CD4-positive, alpha-beta T cell (primary cell): ENCODE measurements around the gene SNAP91. TPM values are rescaled to one million over a fixed set of nuclear protein-coding genes. Genes with fewer than 3 reads are reported as not detected.
"Not testable (repeated sequence)": the region's sequence is repeated elsewhere in the genome, so short reads cannot be mapped to it uniquely, and the experiment has no call there.

Source experiments
- ATAC-seq: fragments of 200-7000 bp; cut with Tn5 transposase; one replicate; pipeline ENCODE4 v1.10.0; 2022; ENCODE audit warnings: mild to moderate bottlenecking; ENCODE audit not compliant: poor library complexity
- CTCF ChIA-PET: fragments of 350-600 bp; sonication (Branson Sonifier 250); formaldehyde crosslinking; loops from one replicate; lab custom pipeline; 2021; ENCODE audit warnings: antibody characterized with exemption, inconsistent platforms; lab: Charles Lee
- POLR2A ChIA-PET: fragments of 350-600 bp; sonication (Branson Sonifier 250); formaldehyde crosslinking; loops from one replicate; lab custom pipeline; 2021; ENCODE audit warnings: antibody characterized with exemption, inconsistent platforms; lab: Charles Lee
- DNase-seq, 14 experiments: peaks; one replicate each; pipeline ENCODE4 v3.0.0-alpha.2; 2013 to 2020; ENCODE audit warnings: mixed read lengths in 2 of 14
- H3K27ac ChIP-seq, 2 donors: one replicate each; pipeline versions ENCODE4 v1.5.1 to v1.7.0; 2013; ENCODE audit warnings: low read length in 2 of 2, low read depth in 1 of 2, mild to moderate bottlenecking in 1 of 2
- H3K27me3 ChIP-seq, 2 experiments: 1 replicate in 1 of 2; 2 replicates in 1 of 2; pipeline versions ENCODE4 v1.6.1 to v1.7.0; 2013; ENCODE audit warnings: low read length in 2 of 2, control low read depth in 1 of 2, mild to moderate bottlenecking in 1 of 2, moderate library complexity in 1 of 2; ENCODE audit not compliant: insufficient read depth in 2 of 2, control insufficient read depth in 1 of 2
- H3K36me3 ChIP-seq: one replicate; pipeline ENCODE4 v1.6.1; 2013; ENCODE audit warnings: low read length, control low read depth; ENCODE audit not compliant: insufficient read depth
- H3K4me1 ChIP-seq: one replicate; pipeline ENCODE4 v1.6.1; 2013; ENCODE audit warnings: low read length, control low read depth; ENCODE audit not compliant: insufficient read depth
- H3K4me3 ChIP-seq: one replicate; pipeline ENCODE4 v1.5.1; 2013; ENCODE audit warnings: mild to moderate bottlenecking, low read length, moderate library complexity
- H3K9me3 ChIP-seq, 2 experiments: 1 replicate in 1 of 2; 2 replicates in 1 of 2; pipeline versions ENCODE4 v1.6.1 to v1.7.0; 2013; ENCODE audit warnings: low read length in 2 of 2, mild to moderate bottlenecking in 2 of 2, control low read depth in 1 of 2, moderate library complexity in 1 of 2; ENCODE audit not compliant: control insufficient read depth in 1 of 2, insufficient read depth in 1 of 2
- H3K27ac Mint-ChIP-seq: one replicate; pipeline ENCODE4 v1.8.0; 2020; ENCODE audit warnings: mixed read lengths
- H3K27me3 Mint-ChIP-seq: one replicate; pipeline ENCODE4 v1.8.0; 2021; ENCODE audit warnings: mixed read lengths
- H3K36me3 Mint-ChIP-seq: one replicate; pipeline ENCODE4 v1.8.0; 2021; ENCODE audit warnings: low read depth, mixed read lengths
- H3K4me1 Mint-ChIP-seq: one replicate; pipeline ENCODE4 v1.8.0; 2021; ENCODE audit warnings: low read depth, mixed read lengths
- H3K4me3 Mint-ChIP-seq: one replicate; pipeline ENCODE4 v1.8.0; 2020; ENCODE audit warnings: mild to moderate bottlenecking, mixed read lengths
- H3K9me3 Mint-ChIP-seq: one replicate; pipeline ENCODE4 v1.8.0; 2020; ENCODE audit warnings: mixed read lengths
- intact Hi-C, 2 experiments: fragments of 100-400 bp; cut with DNase I in 1 of 2; cut with micrococcal nuclease in 1 of 2; formaldehyde crosslinking; loops; one replicate each; pipeline versions ENCODE4 v1.15.1 to v1.9.0; 2023 to 2025; cut with DNase I, micrococcal nuclease
- total RNA-seq, 174 experiments: library from RNA in 2 of 174; stranded (reverse) in 2 of 174; gene quantifications; one replicate each; pipeline ENCODE4 v1.2.3 and lab custom pipeline; 2021 to 2026
- TF ChIP-seq, protein P1 (sequence below): fragments of 200-600 bp; IDR thresholded peaks from one replicate; pipeline ENCODE4 v1.8.0; 2022; ENCODE audit warnings: antibody characterized with exemption, mild to moderate bottlenecking

The SNAP91 gene
- total RNA-seq, 2 experiments from 2014 or later = not detected

DNA sequence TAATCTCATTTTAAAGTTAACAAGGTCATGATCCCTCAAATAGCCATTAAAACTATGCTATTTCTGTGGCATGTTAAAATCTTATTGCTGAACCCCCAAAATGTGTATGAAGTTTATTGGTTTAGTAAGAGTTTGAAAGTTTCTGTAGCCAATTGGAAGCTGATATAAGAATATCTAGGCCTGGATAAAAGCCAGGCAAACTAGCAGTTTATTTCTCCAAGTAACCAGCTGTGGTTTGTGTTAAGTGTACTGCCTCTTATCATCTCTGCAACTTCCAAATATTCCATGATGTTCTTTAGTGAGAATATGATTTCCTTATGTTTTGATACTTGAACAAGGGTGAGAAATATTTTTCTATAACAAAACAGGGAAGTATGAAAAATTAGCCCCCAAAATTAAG, 119.8 kb downstream of the SNAP91 start:
- Histone ChIP-seq H3K36me3 (no peaks in the 10 kb centered on the region), H3K4me3 (no peak overlapping the region), H3K27me3 (no peaks in the 10 kb centered on the region), H3K4me1 (no peaks in the 10 kb centered on the region), H3K9me3 (no peaks in the 10 kb centered on the region), H3K27ac (no peak overlapping the region)
- no peak for ATAC-seq
- CTCF ChIA-PET = no interaction called here
- TF ChIP-seq, protein P1, sequence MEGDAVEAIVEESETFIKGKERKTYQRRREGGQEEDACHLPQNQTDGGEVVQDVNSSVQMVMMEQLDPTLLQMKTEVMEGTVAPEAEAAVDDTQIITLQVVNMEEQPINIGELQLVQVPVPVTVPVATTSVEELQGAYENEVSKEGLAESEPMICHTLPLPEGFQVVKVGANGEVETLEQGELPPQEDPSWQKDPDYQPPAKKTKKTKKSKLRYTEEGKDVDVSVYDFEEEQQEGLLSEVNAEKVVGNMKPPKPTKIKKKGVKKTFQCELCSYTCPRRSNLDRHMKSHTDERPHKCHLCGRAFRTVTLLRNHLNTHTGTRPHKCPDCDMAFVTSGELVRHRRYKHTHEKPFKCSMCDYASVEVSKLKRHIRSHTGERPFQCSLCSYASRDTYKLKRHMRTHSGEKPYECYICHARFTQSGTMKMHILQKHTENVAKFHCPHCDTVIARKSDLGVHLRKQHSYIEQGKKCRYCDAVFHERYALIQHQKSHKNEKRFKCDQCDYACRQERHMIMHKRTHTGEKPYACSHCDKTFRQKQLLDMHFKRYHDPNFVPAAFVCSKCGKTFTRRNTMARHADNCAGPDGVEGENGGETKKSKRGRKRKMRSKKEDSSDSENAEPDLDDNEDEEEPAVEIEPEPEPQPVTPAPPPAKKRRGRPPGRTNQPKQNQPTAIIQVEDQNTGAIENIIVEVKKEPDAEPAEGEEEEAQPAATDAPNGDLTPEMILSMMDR = no peak
- H3K4me3 Mint-ChIP-seq = no peak overlapping the region
- H3K36me3 Mint-ChIP-seq = no peaks in the 10 kb centered on the region
- H3K4me1 Mint-ChIP-seq = no peaks in the 10 kb centered on the region
- no peak overlapping the region for H3K27ac Mint-ChIP-seq
- intact Hi-C loops = no loop called here
- POLR2A ChIA-PET = no interaction called here
- no peaks in the 10 kb centered on the region for H3K27me3 Mint-ChIP-seq
- DNase-seq = no peak
- no peaks in the 10 kb centered on the region for H3K9me3 Mint-ChIP-seq

DNA sequence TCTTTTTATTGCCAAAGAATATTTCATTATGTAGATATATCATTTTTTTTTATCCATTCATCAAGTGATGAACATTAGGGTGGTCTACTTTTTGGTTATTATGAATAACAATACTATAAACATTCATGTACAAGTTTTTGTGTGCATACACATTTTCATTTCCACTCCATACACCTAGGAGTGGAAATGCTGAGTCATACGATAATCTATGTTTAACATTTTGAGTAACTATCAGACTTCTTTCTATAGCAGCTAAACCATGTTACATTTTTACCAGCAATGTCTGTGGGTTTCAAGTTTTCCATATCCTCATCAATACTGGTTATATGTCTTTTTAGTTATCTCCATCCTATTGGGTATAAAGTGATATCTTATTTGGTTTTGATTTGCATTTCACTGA, 130.8 kb downstream of the SNAP91 start:
- no peak overlapping the region for H3K4me3 Mint-ChIP-seq
- no peak overlapping the region for H3K4me3 ChIP-seq
- no peaks in the 10 kb centered on the region for H3K27me3 ChIP-seq
- no peaks in the 10 kb centered on the region for H3K4me1 ChIP-seq
- CTCF ChIA-PET = no interaction called here
- no peaks in the 10 kb centered on the region for H3K27me3 Mint-ChIP-seq
- H3K4me1 Mint-ChIP-seq = no peaks in the 10 kb centered on the region
- no peak for DNase-seq
- no peaks in the 10 kb centered on the region for H3K9me3 ChIP-seq
- H3K9me3 Mint-ChIP-seq = peaks cover 2% of the 10 kb centered on the region
- ATAC-seq = no peak
- intact Hi-C loops = no loop called here
- no peaks in the 10 kb centered on the region for H3K36me3 ChIP-seq
- TF ChIP-seq, protein P1 = no peak
- no peak overlapping the region for H3K27ac ChIP-seq
- POLR2A ChIA-PET = no interaction called here
- no peak overlapping the region for H3K27ac Mint-ChIP-seq
- H3K36me3 Mint-ChIP-seq = no peaks in the 10 kb centered on the region

DNA sequence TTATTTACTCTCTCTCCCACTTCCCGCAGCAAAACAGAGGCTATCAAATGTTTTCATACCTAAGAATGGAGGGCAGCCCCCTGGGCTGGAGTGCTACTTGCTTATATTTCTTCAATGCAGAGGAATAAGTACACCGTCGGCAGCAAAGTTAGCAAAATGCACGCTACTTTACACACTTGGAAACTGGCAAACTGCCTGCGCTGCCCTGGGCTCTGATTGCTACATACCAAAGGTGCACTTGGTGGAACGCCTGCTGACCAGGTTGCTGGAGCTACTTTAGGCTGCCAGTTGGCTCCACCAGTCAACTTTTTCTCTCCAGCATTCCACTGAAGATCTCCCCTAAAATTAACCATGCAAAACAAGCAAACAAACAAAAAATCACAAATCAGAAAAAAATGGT, 134.1 kb downstream of the SNAP91 start:
- no peak overlapping the region for H3K4me3 Mint-ChIP-seq
- POLR2A ChIA-PET = no interaction called here
- H3K27ac ChIP-seq = no peak overlapping the region
- no peaks in the 10 kb centered on the region for H3K4me1 Mint-ChIP-seq
- no peaks in the 10 kb centered on the region for H3K36me3 Mint-ChIP-seq
- TF ChIP-seq, protein P1 = no peak
- no peak overlapping the region for H3K4me3 ChIP-seq
- H3K27me3 Mint-ChIP-seq = no peaks in the 10 kb centered on the region
- no peaks in the 10 kb centered on the region for H3K27me3 ChIP-seq
- no peaks in the 10 kb centered on the region for H3K4me1 ChIP-seq
- ATAC-seq = no peak
- no peak overlapping the region for H3K27ac Mint-ChIP-seq
- H3K36me3 ChIP-seq = no peaks in the 10 kb centered on the region
- intact Hi-C loops = no loop called here
- peaks cover 2% of the 10 kb centered on the region for H3K9me3 Mint-ChIP-seq
- DNase-seq = no peak
- CTCF ChIA-PET = no interaction called here
- H3K9me3 ChIP-seq = no peaks in the 10 kb centered on the region

GRCh38 chr6:83571663-83572185, 137.2 kb downstream of the SNAP91 start:
- H3K4me3 ChIP-seq, H3K4me1 Mint-ChIP-seq, DNase-seq, H3K27ac ChIP-seq, H3K9me3 Mint-ChIP-seq, H3K27me3 ChIP-seq, POLR2A ChIA-PET, H3K27ac Mint-ChIP-seq, H3K4me3 Mint-ChIP-seq, CTCF ChIA-PET, H3K9me3 ChIP-seq, ATAC-seq, intact Hi-C loops, H3K36me3 ChIP-seq, H3K4me1 ChIP-seq, H3K27me3 Mint-ChIP-seq, H3K36me3 Mint-ChIP-seq: not testable (repeated sequence)
